CD4-positive, alpha-beta T cell treated with Interleukin-12 subunit alpha and Interleukin-12 subunit beta, for 1 hour (primary cell): ENCODE data around the gene TMEM266.

Source experiments
- DNase-seq: peaks from one replicate; pipeline ENCODE4 v3.0.0-alpha.2; 2020

Gene TMEM266

DNA sequence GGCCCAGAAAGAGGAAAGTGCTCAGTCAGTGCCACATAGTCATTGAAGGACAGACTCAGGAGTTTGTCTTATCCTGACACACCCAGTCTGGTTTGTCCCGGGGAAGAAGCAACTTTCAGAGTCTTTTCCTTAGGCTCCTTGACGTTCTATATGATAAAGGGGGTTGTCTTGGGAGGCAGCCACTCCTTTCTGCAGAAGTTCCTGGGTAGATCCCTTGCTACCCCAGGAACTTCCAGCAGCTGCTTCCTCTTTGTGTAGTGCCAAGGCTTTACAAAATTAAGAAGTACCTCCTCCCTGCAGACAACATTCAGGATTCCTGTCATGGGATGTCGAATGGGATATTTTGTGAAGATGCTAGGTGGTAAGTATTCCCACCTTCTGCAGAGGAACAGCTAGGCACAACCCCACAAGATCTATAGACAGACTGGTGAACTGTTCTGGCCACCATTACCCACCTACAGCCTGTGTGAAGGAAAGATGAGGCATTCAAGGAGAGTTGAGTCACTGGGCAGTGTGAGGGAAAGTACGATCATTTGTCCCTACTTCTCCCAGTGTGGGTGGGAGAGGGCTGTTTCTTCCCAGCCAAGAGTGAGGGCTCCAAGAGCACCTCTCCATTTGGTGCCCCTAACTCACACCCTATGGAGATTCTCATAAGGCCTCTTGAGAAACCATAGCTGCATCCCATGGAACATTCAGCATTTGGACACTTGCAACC lies 11.3 kb downstream of the TMEM266 start:
- no peak for DNase-seq

GRCh38 chr15:76071806-76072205 lies 12.0 kb downstream of the TMEM266 start:
- DNase-seq = no peak

- no peak for DNase-seq
These were observed 13.8 kb downstream of the TMEM266 start for GRCh38 chr15:76073554-76073953.

GRCh38 chr15:76075046-76075445 lies 15.3 kb downstream of the TMEM266 start:
- no peak for DNase-seq

DNA sequence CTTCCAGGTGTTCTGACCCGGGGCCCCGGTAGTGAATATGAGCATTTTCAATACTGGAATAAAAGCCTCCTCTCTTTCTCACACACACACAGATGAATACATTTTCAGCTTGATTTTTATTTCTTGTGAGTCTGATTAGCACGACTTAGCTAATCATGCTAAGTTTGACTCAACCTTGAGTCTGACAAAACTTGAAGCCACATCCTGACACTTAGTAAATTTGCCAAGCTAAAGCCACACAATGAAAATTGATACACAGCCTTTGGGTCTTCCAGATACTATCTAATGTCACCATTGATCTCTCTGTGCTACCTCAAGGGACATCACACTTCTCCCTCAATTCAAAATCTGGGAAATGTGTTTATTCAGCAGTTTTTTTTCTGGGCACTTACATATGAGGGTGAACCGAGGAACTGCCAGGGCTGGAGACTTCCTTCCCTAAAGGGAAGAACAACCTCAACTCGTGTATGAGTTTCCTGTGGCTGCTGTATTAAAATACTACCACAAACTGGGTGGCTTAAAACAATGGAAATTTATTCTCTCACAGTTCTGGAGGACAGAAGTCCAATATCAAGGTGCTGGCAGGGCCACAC lies 18.6 kb downstream of the TMEM266 start:
- no peak for DNase-seq

DNA sequence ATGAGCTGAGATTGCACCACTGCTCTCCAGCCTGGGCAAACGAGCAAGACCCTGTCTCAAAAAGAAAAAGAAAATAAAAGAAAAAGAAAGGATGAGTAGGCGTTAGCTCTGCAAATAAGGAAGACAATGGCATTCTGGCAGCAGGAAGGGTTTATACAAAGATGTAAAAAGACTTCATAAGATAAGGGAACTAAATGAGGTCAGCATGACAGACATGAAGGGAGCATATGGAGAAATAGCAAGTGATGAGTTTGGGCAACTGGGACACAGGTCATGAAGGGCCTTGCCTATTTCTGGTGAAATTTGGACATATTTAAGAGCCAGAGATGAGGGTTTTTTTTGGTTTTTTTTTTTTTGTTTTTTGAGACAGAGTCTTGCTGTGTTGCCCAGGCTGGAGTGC lies 24.5 kb downstream of the TMEM266 start:
- DNase-seq = no peak

- DNase-seq = no peak
These were observed 38.9 kb downstream of the TMEM266 start for GRCh38 chr15:76098685-76099084.

GRCh38 chr15:76099388-76099787 lies 39.6 kb downstream of the TMEM266 start:
- DNase-seq = no peak

DNA sequence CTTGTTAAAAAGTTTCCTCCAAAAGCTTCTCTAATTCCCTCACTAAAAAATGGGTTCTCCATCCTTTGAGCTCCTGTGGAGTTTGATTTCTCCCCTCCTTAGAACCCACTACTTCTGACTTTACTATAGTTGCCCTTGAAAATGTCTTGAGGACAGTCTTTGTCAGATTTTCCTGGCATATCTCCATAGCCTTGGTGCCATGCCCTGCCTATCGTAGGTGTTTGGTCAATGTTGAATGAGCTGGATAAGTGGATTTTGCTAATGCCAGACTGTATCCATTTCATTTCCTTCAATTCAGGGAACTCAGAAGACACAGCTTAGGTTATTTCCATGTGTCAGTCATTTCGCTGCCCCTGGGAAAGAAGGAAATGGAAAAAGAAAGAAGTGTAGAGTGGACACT lies 40.6 kb downstream of the TMEM266 start:
- no peak for DNase-seq

DNA sequence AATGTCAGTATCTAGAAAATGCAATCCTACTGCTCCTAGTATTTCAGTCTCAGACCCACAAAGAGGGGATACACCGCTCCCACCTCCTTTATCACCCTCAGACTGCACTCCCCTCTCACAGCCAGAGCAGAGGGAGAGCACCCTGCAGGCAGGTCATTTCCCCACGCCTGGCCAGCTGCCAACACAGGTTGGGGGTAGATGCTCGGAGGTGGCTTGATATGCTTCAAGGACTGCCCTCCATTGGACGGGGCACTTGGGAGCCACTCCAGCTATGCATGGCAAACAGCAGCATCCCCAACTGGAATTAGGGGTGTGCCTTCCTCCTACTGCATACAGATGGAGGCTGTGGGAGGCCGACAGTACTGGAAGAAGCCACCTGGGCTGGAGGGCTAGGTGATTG lies 41.9 kb downstream of the TMEM266 start:
- no peak for DNase-seq

DNA sequence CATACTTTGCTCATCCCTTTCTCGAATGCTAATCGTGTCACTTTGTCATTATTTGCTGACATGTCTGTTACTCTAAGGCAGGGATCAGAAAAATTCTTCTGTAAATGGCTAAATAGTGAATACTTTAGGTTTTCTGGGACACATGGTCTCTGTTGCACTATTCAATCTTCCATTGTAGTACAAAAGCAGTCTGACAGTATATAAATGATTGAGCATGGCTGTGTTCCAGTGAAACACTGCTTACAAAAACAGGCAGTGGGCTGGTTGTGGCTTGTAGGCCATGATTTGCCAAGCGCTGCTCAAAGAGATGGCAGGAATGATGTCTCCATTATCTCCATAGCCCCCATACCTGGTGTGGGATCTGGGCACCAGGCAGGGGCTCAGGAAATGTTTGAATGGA lies 45.6 kb downstream of the TMEM266 start:
- no peak for DNase-seq

DNA sequence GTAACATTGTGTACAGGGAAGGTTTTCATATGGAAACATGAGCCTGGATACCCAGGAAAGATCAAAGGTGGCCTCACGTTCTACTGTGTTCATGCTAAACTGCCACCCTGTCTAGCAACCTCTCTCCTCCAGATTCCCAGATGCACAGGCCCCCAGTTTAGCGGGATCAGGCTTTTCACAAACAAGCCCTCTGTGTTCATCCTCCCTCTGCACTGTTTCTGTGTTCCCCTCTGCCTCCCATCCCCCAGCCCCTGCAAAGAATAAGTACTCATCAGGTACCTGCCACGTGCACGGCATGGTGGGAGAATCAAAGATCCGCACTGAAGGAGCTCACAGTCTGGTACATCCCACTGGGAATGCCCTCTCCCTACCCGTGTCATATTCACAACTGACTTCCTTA lies 46.1 kb downstream of the TMEM266 start:
- DNase-seq = no peak

DNA sequence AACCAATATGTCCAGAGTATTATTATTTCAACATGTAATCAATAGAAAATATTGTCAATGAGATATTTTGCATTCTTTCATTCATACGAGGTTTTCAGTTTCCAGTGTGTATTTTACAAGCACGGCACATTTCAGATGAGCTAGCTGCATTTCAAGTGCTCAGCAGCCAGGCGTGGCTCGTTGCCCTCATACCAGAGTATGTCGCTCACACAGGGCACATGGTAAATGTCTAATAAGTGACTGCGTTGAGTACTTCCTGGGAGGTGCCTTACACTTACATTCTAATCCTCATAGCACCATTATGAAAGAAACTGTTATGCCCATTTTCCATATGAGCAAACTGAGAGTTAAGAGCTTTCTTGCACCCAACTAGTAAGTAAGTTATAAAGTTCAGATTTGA lies 47.4 kb downstream of the TMEM266 start:
- DNase-seq = no peak

GRCh38 chr15:76108021-76108723 lies 48.4 kb downstream of the TMEM266 start:
- DNase-seq = no peak

DNA sequence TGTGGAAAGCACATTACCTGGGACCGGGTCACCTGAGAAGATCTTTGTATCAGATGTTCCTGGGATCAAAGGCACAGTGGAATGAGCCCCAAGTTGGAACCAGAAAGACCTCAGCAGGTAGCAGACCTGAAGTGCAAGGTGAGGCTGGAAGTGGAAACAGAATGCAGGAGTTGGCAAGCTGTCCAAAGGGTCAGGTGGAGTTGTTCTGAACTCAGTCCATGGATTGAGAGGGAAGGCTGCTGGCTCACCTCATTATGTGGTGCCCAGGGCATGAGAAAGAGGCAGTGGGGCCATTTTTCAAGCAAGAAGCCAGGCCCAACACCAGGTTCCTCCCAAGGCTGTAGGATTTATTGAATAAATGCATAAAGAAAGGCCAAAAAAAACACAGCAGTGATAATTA lies 49.3 kb downstream of the TMEM266 start:
- DNase-seq = no peak

- no peak for DNase-seq
These were observed 54.8 kb downstream of the TMEM266 start for GRCh38 chr15:76114561-76114960.

DNA sequence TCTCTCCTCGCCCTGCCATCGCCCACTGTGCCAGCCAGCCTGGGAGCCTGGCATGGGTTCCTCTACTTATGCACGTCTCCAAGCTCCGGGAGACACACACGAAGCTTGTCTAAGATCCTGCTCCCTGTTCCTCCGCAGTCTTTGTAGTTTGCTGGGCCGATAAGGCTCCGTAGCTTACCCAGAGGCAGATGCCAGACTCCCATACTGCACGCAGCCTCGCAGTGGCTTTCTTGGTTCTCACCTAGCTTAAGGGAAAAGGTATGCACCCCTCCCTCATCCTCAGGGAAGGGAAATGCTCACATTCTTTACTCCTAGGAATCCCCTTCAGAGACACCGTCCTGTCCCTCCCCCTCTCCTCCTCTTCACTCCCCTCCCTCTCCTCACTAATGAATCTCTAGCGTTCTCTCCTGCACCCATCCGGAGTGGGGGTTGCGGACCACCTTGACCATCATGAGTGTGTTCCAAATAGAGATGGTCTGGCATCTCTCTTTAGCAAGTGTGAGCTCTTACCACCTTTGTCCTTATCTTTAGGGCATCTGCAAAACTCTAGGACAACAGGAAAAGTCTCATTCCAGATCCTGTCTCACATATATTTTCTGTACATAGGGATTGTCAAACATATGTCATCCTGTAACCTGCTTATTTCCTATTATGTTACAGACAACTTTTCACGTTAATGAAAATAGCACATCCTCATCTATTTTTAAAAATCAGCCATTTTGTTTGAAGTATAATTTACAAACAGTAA lies 56.5 kb downstream of the TMEM266 start:
- no peak for DNase-seq

- DNase-seq = no peak
These were observed 57.4 kb downstream of the TMEM266 start for GRCh38 chr15:76117181-76117580.

DNA sequence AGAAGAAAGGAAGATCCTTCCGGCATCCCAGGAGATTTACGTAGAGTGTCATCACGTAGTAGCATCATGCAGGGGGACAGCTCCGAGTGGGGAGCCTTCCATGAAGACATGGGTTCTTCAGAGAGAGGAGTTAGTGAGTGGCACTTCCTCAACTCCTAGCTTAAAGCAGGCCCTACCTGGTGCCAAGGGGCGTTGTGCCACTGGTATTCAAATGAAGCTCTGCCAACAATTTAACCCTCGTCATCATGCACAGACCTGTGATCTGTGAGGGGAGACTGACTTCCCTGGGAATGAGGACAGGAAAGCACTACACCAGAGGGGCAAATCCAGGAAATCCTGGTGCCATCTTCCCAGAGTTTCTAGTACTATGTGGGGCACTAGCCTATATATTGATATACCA lies 59.0 kb downstream of the TMEM266 start:
- no peak for DNase-seq

DNA sequence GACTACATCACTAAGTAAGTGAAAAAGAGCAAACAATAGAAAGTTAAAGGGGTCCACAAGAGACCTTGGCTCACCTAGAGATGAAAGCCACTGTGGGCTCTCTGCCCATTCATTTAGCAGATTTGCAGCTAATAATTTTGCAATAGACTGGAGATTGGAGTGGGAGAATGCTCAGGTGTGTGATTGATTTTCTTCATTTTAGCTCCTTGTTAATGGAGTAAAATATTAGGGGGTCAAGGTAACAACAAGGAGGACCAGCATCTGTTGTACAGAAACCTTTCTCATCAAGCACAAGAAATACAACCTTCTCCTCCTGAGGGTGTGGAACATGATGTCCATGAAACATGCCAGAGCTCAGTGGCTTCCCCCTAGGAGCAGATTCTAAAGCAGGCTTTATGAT lies 63.2 kb downstream of the TMEM266 start:
- no peak for DNase-seq

GRCh38 chr15:76127169-76127568 lies 67.4 kb downstream of the TMEM266 start:
- DNase-seq = no peak

GRCh38 chr15:76127880-76128279 lies 68.1 kb downstream of the TMEM266 start:
- no peak for DNase-seq

GRCh38 chr15:76134537-76134936 lies 74.8 kb downstream of the TMEM266 start:
- DNase-seq = no peak

GRCh38 chr15:76135516-76135915 lies 75.7 kb downstream of the TMEM266 start:
- no peak for DNase-seq
